IPS DF 19.7 (cell line): Measurements from ENCODE around the gene GNAI1.

ENCODE experiments used
- DNase-seq: peaks from one replicate; pipeline ENCODE4 v3.0.0-alpha.2; 2013; ENCODE audit warnings: low read depth, low spot score

GNAI1 gene

DNA sequence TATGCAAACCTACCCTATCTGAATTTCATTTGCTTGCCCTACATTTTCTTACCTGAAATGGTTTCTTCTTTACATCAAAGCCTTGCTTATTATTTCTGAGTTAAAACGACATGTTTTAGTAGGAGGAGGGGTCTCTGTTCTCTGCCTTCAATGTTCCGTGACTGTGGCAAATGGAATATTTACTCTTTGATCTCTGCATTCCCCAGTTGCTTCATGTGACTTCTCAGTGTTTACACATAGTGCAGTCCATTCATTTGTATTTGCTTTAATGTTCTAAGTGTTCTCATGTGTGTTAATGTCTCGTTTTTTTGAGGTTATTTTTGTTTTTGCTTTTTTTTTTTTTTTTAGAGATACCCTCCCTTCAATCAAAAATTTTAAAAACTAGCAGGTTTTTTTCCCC lies 75.8 kb downstream of the GNAI1 start:
- no peak for DNase-seq

- no peak for DNase-seq
Measured at GRCh38 chr7:80213814-80214213, 79.2 kb downstream of the GNAI1 start.

DNA sequence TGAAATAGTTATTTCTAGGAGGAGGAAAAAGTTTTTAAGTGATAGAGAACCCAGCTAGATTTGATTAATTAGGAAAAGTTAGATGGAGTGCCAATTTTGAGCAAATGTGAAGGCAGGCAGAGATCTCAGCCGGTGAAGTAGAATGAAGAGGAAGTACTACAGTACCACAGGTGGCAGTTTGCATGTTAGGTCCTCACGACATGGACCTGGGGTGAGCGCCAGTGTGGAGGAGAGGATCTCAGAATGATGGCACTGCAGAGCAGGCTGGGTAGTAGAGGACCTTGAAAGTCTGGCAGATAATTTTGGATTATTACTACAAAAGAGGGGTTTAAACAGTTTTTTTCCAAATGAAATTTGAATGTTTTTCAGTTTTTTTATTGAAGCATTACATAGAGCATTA lies 81.1 kb downstream of the GNAI1 start:
- no peak for DNase-seq

- no peak for DNase-seq
Measured at GRCh38 chr7:80216996-80217842, 82.6 kb downstream of the GNAI1 start.

DNA sequence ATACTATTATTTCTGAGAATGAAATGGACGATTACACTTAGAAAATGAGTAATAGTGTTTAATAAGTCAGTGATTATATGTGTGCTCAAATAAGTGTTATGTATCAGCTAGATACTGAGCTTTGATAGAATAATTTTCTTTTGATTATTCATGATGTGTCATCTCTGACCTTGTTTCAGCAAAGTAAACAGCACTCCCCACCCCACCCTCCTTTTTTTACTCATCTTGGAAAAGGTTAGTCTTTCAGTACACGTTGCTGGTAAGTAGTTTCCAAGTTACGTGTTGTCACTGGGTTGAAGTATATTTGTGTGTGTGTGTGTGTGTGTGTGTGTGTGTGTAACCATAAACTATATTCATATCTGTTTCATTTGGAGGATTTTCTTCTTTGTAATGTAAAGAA lies 84.1 kb downstream of the GNAI1 start:
- no peak for DNase-seq

GRCh38 chr7:80220022-80220634 lies 85.5 kb downstream of the GNAI1 start:
- DNase-seq: no peak

DNA sequence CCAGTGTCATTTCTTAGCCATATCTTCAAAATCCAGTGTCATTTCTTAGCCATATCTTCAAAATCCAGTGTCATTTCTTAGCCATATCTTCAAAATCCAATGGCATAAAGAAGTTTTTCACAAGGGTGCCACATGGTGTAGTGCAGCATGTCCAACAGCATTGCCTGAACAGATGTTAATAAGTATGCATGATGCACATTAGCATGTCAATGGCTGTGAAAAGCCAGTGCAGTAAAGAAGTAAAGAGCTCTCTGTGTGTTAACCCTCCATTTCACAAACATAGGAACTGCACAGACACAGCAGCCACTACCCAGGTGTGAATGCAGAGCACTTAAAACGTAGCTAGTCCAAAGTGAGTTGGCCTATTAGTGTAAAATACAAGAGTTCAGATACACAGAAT lies 89.8 kb downstream of the GNAI1 start:
- DNase-seq: no peak

DNA sequence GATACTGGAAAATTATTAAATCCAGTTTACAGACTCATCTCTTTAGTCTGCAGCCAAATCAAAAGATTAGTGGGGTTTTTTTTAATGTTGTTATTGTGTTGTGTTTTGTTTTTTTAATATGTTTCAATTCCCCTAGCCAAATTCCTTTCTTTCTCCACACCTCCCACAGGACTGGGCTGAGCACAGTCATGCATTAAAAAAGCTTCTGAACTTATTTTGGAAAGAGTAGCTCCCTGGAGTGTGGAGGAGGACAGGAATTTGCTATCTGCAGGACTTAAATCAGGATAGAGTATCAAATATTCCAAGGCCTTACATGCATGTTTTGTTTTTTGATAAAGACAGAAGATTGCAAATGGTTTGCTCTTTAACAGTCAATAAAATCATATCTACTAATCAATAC lies 90.7 kb downstream of the GNAI1 start:
- no peak for DNase-seq

GRCh38 chr7:80226629-80227028 lies 92.0 kb downstream of the GNAI1 start:
- no peak for DNase-seq

- DNase-seq: peak; percentile 5
Measured at GRCh38 chr7:80230327-80230726, 95.7 kb downstream of the GNAI1 start.

DNA sequence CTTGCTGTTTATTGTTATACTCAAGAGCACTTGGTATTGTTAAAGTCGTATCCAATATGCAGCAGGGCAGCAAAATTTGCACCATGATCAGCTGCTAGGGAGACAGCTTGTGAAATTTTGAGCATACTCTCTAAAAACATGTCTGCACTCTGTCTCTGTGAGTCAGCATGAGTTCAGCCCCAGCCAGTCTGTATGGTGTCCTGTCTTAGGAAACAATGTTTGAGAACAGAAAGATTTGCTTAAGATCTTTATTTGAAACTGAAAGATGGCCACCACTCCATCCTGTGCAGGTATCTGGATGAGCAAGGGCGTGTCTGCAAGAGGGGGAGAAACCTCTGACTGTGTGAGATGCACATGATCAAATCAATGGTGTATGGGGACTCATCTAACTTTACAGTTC lies 97.1 kb downstream of the GNAI1 start:
- DNase-seq: no peak

GRCh38 chr7:80232979-80233724 lies 98.5 kb downstream of the GNAI1 start:
- no peak for DNase-seq

DNA sequence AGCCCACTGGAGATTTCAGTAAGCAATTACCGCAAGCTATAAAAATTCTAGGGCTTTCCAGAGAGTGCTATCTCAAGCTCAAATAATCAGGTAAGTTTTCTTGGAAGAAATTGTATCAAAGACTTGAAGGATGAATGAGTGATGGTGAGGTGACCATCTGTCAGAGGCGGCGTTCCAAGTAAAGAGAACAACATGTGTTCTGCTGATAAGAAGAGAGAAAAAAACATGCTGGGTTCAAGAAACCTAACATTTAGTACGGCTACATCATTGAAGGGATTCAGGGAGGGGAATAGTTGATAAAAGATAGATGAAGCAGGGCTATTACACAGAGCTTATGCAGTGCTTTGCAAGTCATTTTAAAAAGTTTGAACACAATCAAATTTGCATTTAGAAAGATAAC lies 100.7 kb downstream of the GNAI1 start:
- DNase-seq: no peak

DNA sequence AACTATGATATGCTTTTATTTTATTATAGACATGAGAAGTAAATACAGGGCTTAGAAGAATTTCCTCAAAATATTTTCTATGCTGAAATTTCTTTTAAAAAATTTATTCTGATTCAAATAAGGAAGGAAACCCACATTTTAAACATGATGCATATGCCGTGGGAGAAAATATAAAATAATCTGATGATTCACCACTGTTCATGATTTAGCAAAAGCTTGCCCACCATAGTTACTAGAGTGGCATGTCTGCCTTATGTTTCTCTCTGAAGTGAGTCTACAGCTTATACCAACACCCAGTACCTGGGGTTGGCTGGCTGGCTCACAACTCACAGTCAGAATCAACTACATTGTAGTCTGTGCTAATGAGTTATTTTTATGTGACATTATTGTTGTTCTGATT lies 102.0 kb downstream of the GNAI1 start:
- no peak for DNase-seq

GRCh38 chr7:80240265-80241025 lies 105.8 kb downstream of the GNAI1 start:
- no peak for DNase-seq

DNA sequence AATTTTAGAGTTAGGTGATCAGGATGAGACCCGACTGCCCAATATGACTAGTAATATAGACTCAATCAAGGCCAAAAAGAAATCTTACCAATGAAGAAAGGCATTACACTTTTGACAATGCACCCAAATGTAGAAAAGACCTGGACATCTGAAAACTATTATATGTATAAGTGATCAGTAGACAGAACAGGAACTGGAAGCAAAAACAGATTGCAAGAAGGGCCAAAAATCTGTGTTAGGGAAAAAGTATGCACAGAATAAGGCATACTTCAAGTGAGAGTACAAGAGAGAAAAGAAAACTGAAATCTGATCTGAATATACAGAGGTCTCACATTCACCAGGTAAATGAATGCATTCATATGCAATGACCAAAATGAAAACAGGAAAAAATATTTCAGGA lies 107.0 kb downstream of the GNAI1 start:
- DNase-seq: no peak

GRCh38 chr7:80243425-80243824 lies 108.8 kb downstream of the GNAI1 start:
- DNase-seq: no peak

- DNase-seq: no peak
Measured at GRCh38 chr7:80244206-80244916, 109.7 kb downstream of the GNAI1 start.

DNA sequence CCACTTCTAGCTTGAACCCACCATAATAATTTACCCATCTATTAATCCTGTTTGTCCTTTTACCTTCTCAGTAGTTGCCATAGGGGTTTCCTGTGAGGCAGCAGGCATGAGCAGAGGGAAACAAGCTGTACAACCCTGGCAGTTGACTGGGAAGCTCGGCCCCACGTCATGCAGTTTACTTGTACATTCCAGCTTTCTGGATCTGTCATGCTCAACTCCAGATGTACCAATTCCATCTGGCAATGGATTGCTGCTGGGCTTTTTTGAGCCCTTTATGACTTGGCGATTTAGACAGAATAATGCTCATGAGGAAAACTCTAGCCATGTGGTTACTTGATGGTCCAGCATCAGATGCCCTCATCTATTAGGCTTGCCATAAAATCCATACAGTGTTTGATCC lies 112.5 kb downstream of the GNAI1 start:
- DNase-seq: no peak

DNA sequence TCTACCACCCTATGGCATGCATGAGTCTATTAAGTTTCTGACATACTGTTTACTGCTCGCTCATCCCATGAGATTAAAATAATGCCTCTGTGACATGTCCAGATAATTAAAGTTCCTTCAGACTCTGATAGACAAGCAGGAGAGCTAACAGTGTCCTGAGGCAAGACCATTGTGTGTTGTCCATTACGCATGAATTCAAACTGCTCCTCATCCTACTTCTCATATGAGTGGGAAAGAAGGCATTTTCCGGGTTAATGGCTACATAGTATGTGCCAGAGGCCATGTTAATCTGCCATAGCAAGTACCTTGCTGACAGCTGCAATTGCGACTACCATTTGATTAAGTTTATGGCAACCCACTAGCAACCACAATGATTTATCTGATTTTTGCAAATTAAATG lies 113.3 kb downstream of the GNAI1 start:
- no peak for DNase-seq

DNA sequence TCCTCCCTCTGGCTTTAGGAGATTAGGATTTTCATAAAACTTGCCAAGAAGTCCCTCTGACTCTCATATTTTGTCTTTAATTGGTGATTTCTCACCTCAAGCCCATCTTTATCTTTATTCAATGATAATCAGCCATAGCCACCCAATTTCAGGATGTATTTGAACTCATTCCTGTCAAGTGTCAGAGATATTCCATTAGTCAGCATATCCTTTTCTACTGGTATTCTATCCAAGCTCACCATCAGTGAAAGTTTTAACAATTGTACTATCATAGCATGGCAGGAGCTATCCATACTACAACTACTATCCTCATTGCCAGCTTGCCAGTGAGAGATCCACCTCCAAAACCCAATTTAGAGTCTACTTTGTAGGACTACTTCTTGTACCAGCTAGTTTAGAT lies 114.6 kb downstream of the GNAI1 start:
- no peak for DNase-seq
